Stimulated activated naive CD4-positive, alpha-beta T cell (primary cell): ENCODE measurements around the gene LIMS2.

ENCODE experiments used
- DNase-seq, 6 experiments: peaks; one replicate each; lab custom pipeline; 2025; lab: John Stamatoyannopoulos, UW

LIMS2 gene

GRCh38 chr2:127622561-127623387, 52.6 kb downstream of the LIMS2 start:
- DNase-seq, result no peak

- no peak for DNase-seq
Observed at GRCh38 chr2:127621981-127622431, 53.3 kb downstream of the LIMS2 start.

GRCh38 chr2:127620866-127621265, 54.5 kb downstream of the LIMS2 start:
- DNase-seq, result no peak

DNA sequence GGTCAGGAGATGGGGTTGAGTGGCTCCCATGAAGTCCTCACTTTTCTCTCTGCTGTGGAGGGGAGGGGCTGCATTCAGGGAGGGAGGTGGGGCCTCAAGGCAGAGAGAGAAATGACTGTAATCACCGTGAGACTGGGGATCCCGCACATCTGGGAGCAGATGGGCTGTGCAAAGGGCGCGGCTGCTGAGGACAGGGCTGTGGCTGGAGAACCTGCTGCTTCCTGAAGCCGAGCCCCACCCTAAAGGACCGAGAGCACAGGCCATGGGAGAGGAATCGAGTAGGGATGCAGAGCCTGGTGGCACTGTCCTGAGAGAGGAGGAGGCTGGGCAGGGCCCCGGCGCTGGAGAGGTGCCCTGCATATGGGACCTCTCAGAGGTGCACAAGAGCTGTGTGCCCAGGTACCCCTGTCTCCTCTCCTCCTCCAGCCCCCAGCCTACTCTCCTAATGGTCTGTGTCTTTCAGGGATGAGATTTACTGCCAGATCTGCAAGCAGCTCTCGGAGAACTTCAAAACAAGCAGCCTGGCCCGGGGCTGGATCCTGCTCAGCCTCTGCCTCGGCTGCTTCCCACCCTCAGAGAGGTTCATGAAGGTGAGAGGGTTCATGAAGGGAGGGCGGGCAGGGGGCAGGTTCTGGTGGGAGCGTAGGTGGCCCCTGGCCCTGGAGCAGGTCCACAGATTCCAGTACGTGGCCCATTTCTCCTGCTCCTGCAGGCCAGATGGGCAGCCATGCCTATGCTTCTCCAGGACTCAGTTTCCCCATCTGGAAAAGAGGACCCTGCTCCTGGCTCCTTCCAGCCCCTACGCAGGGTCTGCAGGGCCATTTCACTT, 55.2 kb downstream of the LIMS2 start:
- DNase-seq, result no peak

GRCh38 chr2:127619203-127619590, 56.1 kb downstream of the LIMS2 start:
- no peak for DNase-seq

GRCh38 chr2:127618551-127619202, 56.7 kb downstream of the LIMS2 start:
- DNase-seq, result no peak

- DNase-seq, result peak in 2 of 6 experiments; percentile 20 to 27
Observed at GRCh38 chr2:127615511-127616166, 59.7 kb downstream of the LIMS2 start.

DNA sequence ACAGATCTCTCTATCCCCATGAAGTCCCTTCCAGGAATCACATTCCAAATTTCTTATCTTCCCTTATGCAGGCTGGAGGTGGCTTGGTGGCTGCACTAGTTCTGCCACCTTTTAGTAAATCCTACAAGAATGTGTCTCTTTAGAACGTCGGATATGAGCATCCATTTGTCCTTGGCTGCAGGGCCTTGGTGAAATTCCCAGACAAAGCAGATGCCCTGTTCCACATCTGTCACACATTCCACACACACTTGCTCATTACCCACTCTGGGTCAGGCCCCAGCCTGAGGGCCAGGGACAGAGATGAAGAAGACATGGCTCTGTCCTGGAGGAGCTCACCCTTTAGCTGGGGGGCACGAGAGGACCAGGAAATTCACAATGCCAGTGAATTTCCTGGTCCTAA, 60.6 kb downstream of the LIMS2 start:
- no peak for DNase-seq

DNA sequence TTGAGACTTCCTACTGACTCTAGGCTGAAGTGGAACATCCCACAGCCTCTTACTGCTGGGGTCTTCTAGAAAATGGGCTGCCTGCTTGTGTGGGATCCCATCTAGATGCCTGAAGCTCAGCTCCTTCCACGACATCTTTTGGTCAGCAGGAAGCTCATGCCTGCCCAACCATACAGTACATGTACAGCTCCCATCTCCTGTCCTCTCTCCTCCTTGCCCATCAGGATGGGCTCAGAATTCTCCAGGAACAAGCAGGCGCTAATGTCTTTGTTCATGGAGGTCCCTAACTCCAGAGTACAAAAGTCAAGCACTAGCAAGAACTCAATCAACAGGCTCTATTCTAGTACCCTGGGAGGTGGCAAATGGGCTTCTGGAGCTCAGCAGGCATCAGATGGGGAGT, 61.1 kb downstream of the LIMS2 start:
- DNase-seq, result no peak

DNA sequence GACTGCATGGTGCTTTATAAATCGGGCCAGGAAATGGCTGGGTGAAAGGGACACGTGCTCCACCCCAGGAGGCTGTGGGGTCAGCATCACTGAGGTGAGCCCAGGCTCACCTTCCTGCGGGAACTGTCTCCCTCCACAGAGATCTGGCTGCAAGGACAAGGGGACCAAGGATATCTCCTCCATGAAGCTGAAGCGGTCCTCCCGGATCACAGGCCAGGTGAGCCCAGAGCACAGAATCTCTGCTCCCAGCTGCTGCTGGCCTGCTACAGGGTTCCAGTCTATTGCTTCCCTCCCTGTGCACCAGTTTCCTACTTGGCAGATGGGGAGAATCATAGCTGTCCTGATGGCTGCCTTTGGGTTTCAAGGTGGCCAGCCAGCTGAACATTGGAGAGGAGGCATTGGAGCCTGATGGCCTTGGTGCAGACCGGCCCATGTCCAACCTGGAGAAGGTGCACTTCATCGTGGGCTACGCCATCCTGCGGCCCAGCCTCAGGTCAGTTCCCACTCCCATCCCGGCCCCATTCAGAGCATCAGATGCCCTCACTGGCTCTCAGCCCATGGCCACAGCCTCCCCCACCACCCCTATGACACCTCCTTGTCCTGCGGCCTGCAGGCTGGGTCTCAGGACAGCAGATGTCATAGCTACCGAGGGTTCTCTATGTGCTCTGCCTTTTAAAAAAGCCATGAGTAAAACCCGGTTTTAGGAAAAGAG, 63.1 kb downstream of the LIMS2 start:
- no peak for DNase-seq

DNA sequence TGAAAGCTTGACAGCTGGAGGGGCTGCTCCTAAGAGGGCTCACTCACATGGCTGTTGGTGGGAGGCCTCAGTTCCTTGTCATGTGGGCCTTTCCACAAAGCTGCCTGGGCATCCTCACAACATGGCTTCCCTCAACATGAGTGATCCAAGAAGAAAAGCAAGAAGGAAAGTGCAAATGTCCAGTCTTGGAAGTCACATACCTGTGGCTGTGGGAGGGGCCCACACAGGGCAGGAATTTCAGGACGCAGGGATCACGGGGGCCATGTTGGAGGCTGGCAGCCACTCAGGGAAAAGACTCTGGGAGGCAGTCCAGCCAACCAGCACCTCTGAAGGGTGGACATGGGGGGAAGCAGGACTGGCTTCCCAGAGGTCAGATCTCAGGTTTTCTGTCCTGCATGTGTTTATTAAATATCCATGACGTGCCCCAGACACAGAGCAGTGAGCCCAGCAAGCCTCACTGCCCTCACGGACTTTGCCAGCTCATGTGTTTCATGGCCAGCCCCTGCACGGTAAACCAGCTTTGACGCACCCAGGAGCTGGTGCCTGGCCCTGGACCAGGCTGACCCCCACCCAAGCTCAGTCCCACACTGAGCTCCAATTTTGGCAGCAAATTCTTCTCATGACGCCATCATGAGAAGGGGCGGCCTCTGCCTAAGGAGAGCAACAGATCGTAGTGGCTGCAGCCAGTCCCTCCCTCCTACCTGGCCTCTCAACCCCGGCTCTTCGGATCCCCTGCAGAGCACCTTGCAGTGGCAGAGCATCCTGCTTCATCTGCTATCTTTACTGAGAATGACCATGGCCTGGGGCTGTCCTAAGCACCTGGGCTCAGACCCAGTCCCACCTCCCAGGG, 64.0 kb downstream of the LIMS2 start:
- no peak for DNase-seq

DNA sequence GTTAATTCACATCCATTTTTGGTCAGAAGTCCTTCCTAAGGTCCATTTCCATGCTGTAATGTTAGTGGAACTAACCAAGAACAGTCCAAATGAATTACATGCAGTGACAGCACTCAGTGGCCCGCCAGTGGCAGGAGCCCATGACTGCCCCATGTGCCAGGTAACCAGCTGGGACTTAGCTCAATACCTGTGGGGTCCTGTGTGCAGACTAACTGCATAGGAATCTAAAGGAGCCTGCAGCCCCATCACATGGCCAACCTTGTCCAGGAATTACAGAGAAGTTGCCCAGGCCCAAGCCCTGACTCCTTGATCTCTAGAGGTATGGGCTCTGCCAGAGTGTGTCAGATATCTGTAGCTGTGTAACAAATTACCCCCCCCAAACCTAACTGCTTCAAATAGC, 64.8 kb downstream of the LIMS2 start:
- no peak for DNase-seq

DNA sequence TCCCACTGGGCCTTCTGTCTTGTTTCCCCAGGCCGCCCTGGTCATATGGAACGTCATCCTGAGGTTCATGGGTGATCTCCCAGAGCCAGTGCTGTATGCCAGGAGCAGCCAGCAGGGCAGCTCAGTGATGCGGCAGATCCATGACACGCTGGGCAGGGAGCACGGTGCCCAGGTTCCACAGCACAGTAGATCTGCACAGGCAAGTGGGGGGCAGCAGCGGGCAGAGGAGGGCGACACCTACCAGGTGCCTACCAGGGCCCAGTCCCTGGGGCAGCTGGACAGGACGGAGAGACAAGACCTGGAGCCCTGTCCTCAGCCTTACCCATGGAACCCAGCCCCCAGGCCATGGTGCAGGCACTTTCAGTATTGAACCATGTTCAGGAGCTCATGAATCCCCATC, 65.5 kb downstream of the LIMS2 start:
- DNase-seq, result no peak

DNA sequence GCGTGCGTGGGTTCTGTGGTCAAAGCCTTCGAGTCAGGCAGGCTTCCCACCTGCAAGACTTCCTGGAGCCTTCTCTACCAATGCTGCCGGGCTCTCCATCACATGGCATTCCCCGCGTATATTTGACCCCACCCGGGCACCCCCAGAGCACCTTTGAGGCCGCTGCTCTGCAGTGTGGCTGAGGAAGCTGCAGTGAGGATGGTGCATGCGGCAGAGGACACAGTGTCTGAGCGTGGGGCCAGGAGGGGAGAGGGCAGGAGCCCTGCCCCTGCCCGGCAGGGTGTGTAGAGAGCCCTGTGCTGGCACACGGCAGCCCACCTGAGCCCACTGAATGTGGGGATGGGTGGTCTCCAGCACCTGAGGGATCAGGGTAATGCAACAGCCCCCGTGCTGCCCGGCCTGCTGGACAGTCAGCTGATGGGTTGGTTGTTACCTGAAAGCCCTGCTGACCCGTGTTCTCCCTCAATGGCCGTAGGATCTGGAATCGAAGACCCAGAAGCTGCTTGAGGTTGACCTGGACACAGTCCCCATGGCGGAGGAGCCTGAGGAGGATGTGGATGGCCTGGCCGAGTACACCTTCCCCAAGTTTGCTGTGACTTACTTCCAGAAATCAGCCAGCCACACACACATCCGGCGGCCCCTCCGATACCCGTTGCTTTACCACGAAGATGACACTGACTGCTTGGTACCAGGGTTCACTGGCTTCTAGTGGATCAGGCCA, 66.1 kb downstream of the LIMS2 start:
- no peak for DNase-seq

GRCh38 chr2:127608061-127609030, 67.0 kb downstream of the LIMS2 start:
- DNase-seq, result no peak

- no peak for DNase-seq
Observed at GRCh38 chr2:127607399-127607908, 67.9 kb downstream of the LIMS2 start.

DNA sequence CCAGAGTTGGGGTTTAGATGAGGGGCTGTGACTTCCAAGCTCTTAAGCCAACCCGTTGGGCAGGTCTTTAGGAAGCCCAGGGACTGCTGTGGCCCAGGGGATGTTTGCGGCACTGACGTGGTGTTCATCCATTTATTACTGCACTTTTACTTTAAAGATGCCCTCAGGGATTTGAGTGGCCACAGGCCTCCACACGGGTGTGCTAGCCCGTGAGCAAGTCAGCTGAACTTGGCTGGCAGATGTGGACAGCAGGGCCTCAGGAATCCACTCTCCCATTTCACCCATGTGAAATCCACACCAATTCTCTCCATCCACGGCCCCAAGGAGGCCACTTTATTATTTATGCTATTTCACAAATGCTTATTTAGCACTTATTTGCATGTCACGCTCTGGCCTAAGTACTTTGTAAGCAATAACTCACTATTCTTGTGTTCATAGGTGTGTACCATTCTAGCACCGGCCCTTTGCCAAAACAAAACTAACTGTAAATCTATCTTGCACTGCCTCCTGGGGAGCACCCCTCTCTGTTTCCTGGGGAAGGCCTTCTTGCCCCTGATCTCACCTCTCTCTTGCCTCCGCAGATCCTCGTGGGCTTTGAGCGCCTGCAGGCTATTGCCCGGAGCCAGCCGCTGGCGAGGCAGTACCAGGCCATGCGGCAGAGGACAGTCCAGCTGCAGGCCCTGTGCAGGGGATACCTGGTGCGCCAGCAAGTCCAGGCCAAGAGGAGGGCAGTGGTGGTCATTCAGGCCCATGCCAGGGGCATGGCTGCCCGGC, 68.5 kb downstream of the LIMS2 start:
- no peak for DNase-seq
